NCI-H2171 (cell line): ENCODE data around the gene CLTB.

Experiments
- DNase-seq: peaks from one replicate; lab custom pipeline; 2025; lab: John Stamatoyannopoulos, UW

CLTB gene

GRCh38 chr5:176401281-176402205, 14.8 kb downstream of the CLTB start:
- no peak for DNase-seq

GRCh38 chr5:176400382-176401156, 15.8 kb downstream of the CLTB start:
- no peak for DNase-seq

GRCh38 chr5:176397736-176398420, 18.5 kb downstream of the CLTB start:
- no peak for DNase-seq

GRCh38 chr5:176396330-176396729, 20.0 kb downstream of the CLTB start:
- DNase-seq, result no peak

- DNase-seq, result no peak
Measured at GRCh38 chr5:176394881-176395675, 21.3 kb downstream of the CLTB start.

- DNase-seq, result no peak
Measured at GRCh38 chr5:176394096-176394495, 22.2 kb downstream of the CLTB start.

GRCh38 chr5:176392526-176392925, 23.8 kb downstream of the CLTB start:
- no peak for DNase-seq

- DNase-seq, result no peak
Measured at GRCh38 chr5:176391999-176392398, 24.3 kb downstream of the CLTB start.

GRCh38 chr5:176391479-176391878, 24.9 kb downstream of the CLTB start:
- DNase-seq, result no peak

- no peak for DNase-seq
Measured at GRCh38 chr5:176389135-176390123, 26.9 kb downstream of the CLTB start.

GRCh38 chr5:176388444-176389134, 27.8 kb downstream of the CLTB start, which contains the start of the genes HIGD2A and NOP16:
Gene HIGD2A, plus strand, starts transcription at chr5:176388751. Its CDS starts 69 bp downstream, at chr5:176388820.
Gene NOP16, minus strand, starts transcription at chr5:176388598. Its CDS starts 59 bp downstream, at chr5:176388539.
- DNase-seq, result peak; percentile 92

- DNase-seq, result no peak
Measured at GRCh38 chr5:176388003-176388443, 28.3 kb downstream of the CLTB start.

GRCh38 chr5:176387384-176387925, 28.9 kb downstream of the CLTB start:
- DNase-seq, result no peak

- DNase-seq, result no peak
Measured at GRCh38 chr5:176386491-176386890, 29.8 kb downstream of the CLTB start.

- no peak for DNase-seq
Measured at GRCh38 chr5:176384991-176385390, 31.3 kb downstream of the CLTB start.

- no peak for DNase-seq
Measured at GRCh38 chr5:176384366-176384930, 31.9 kb downstream of the CLTB start.

- DNase-seq, result no peak
Measured at GRCh38 chr5:176383961-176384360, 32.4 kb downstream of the CLTB start.

- DNase-seq, result no peak
Measured at GRCh38 chr5:176383248-176383905, 33.0 kb downstream of the CLTB start.
